ENCODE measurements around the gene CERS2. TPM values are rescaled to one million over a fixed set of nuclear protein-coding genes. Genes with fewer than 3 reads are reported as not detected.
A peak's percentile ranks its signal among the peaks of the same experiment; 100 is the strongest.

The CERS2 gene
- total RNA-seq (2022) (214 and 226 TPM in 2 replicates), Bru-seq, nascent RNA (percentile 75 among the genes with signal in this experiment), BruChase-seq, experiment 1, labeled RNA remaining after a 6-hour chase (percentile 97 among the genes with signal in this experiment), BruChase-seq, experiment 2, labeled RNA remaining after a 2-hour chase (percentile 91 among the genes with signal in this experiment)
- long read RNA-seq, transcript CERS2-205 (11 exons, 2,505 nt) = major isoform, 132 of 170 reads
- long read RNA-seq, partial matches to known transcripts = 7 of 170 reads
- long read RNA-seq, other reads (novel, unspliced or antisense) = 28 of 170 reads

GRCh38 chr1:150974580-150975478 is at the start of gene CERS2:
Gene CERS2 (minus strand): TSS chr1:150974835. CDS start chr1:150969090, 5,745 bp downstream.
- DNase-seq = peak; percentile 88
- no TSS peak for BruUV-seq (replicated peaks)
- H3K4me1 Mint-ChIP-seq (ENCODE audit: low read depth, unreplicated experiment) = peaks cover 49% of the 10 kb centered on the region
- intact Hi-C loops (cut with micrococcal nuclease; ENCODE audit: unreplicated experiment) = loop anchor here (5.0 kb wide), 1 partner anchor 413 kb away; no protein-coding TSS in a partner anchor
- CTCF ChIA-PET = interaction anchor here (0.6 to 1.4 kb wide), 3 partner anchors 32 to 96 kb away, joined by 3 to 5 read pairs (median 4); partner anchors contain the start of gene MINDY1
- H3K9me3 Mint-ChIP-seq (ENCODE audit: low read depth, unreplicated experiment) = no peaks in the 10 kb centered on the region
- TF ChIP-seq, protein P1, sequence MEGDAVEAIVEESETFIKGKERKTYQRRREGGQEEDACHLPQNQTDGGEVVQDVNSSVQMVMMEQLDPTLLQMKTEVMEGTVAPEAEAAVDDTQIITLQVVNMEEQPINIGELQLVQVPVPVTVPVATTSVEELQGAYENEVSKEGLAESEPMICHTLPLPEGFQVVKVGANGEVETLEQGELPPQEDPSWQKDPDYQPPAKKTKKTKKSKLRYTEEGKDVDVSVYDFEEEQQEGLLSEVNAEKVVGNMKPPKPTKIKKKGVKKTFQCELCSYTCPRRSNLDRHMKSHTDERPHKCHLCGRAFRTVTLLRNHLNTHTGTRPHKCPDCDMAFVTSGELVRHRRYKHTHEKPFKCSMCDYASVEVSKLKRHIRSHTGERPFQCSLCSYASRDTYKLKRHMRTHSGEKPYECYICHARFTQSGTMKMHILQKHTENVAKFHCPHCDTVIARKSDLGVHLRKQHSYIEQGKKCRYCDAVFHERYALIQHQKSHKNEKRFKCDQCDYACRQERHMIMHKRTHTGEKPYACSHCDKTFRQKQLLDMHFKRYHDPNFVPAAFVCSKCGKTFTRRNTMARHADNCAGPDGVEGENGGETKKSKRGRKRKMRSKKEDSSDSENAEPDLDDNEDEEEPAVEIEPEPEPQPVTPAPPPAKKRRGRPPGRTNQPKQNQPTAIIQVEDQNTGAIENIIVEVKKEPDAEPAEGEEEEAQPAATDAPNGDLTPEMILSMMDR (IDR thresholded peaks at IDR 0.05; ENCODE audit: unreplicated experiment) = no peak
- H3K27ac Mint-ChIP-seq (ENCODE audit: unreplicated experiment) = peak within 1 kb of the TSS; percentile 49
- no peaks in the 10 kb centered on the region for H3K27me3 Mint-ChIP-seq (ENCODE audit: unreplicated experiment)
- peaks cover 42% of the 10 kb centered on the region for H3K36me3 Mint-ChIP-seq (ENCODE audit: insufficient read depth, unreplicated experiment)
- peak within 1 kb of the TSS; percentile 82 for H3K4me3 Mint-ChIP-seq (ENCODE audit: low read depth, unreplicated experiment)

DNA sequence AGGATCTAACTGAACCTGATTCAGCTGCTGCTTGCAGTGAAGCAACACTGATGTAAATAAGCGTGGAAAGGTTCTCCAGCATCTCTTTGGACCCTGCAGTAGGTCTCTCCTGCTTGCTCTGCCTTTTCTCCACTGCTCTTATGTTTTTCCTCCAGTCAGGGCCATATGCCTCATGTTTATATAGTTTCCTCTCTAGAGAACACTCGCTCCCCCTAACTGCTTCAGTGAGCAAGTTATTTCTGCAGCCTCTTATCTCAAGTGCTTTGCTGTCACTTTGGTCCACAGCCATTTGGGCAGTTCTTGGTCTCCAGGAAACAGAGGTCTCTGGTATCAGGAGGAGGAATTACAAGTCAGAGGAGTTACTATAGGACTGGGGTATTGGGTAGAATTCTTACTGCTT is 38.9 kb upstream of the CERS2 start:
- H3K4me3 Mint-ChIP-seq (ENCODE audit: low read depth, unreplicated experiment) = no peak overlapping the region
- TF ChIP-seq, protein P1 (IDR thresholded peaks at IDR 0.05; ENCODE audit: unreplicated experiment) = no peak
- CTCF ChIA-PET = no interaction called here
- peaks cover 14% of the 10 kb centered on the region for H3K36me3 Mint-ChIP-seq (ENCODE audit: insufficient read depth, unreplicated experiment)
- no peaks in the 10 kb centered on the region for H3K9me3 Mint-ChIP-seq (ENCODE audit: low read depth, unreplicated experiment)
- intact Hi-C loops (cut with micrococcal nuclease; ENCODE audit: unreplicated experiment) = no loop called here
- no peaks in the 10 kb centered on the region for H3K27me3 Mint-ChIP-seq (ENCODE audit: unreplicated experiment)
- H3K27ac Mint-ChIP-seq (ENCODE audit: unreplicated experiment) = no peak overlapping the region
- peaks cover 9% of the 10 kb centered on the region for H3K4me1 Mint-ChIP-seq (ENCODE audit: low read depth, unreplicated experiment)
- no peak for DNase-seq
- BruUV-seq (replicated peaks) = no TSS peak

- peaks cover 12% of the 10 kb centered on the region for H3K4me1 Mint-ChIP-seq (ENCODE audit: low read depth, unreplicated experiment)
- H3K9me3 Mint-ChIP-seq (ENCODE audit: low read depth, unreplicated experiment) = no peaks in the 10 kb centered on the region
- DNase-seq = no peak
- TF ChIP-seq, protein P1 (IDR thresholded peaks at IDR 0.05; ENCODE audit: unreplicated experiment) = no peak
- intact Hi-C loops (cut with micrococcal nuclease; ENCODE audit: unreplicated experiment) = no loop called here
- H3K27me3 Mint-ChIP-seq (ENCODE audit: unreplicated experiment) = no peaks in the 10 kb centered on the region
- H3K4me3 Mint-ChIP-seq (ENCODE audit: low read depth, unreplicated experiment) = no peak overlapping the region
- BruUV-seq (replicated peaks) = no TSS peak
- CTCF ChIA-PET = no interaction called here
- no peak overlapping the region for H3K27ac Mint-ChIP-seq (ENCODE audit: unreplicated experiment)
- peaks cover 20% of the 10 kb centered on the region for H3K36me3 Mint-ChIP-seq (ENCODE audit: insufficient read depth, unreplicated experiment)
These were observed 38.2 kb upstream of the CERS2 start for GRCh38 chr1:151012684-151013471.

DNA sequence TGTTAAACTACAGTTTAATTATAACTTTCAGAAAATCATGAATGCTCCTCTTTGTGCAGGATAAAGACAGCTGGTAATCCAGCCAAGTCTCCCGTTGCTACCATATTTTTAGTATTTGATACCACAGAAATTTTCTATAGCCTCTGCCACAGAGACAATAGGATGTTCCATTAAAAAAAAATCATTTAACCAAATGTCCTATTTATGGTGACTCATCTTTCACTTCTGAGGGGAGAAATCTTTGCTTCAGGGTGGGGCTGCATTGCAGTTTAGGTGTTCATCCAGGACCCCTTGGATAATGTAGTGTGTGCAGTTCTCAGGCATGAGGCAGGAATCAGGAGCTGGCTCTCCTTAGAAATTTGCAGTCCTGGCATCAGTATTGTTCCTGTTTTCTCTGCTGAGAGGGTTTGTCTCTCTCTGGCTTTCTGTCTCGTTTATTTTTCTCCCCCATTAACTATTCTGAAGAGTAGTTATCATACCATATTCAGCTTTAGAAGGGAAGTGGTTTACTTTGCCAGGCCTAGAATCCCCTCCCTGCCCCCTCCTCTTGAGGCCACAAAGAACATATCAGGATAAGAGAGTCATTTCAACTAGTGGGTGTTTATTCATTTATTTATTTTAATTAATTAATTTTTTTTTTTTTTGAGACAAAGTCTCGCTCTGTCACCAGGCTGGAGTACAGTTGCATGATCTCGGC is 36.7 kb upstream of the CERS2 start:
- Mint-ChIP-seq H3K4me1 (ENCODE audit: low read depth, unreplicated experiment) (peaks cover 27% of the 10 kb centered on the region), H3K27me3 (ENCODE audit: unreplicated experiment) (no peaks in the 10 kb centered on the region), H3K36me3 (ENCODE audit: insufficient read depth, unreplicated experiment) (peaks cover 30% of the 10 kb centered on the region), H3K9me3 (ENCODE audit: low read depth, unreplicated experiment) (no peaks in the 10 kb centered on the region), H3K27ac (ENCODE audit: unreplicated experiment) (no peak overlapping the region), H3K4me3 (ENCODE audit: low read depth, unreplicated experiment) (no peak overlapping the region)
- intact Hi-C loops (cut with micrococcal nuclease; ENCODE audit: unreplicated experiment) = no loop called here
- DNase-seq = no peak
- CTCF ChIA-PET = no interaction called here
- TF ChIP-seq, protein P1 (IDR thresholded peaks at IDR 0.05; ENCODE audit: unreplicated experiment) = no peak
- no TSS peak for BruUV-seq (replicated peaks)

Data from Calu3 (cell line).